Measurements from ENCODE around the gene SLC45A1.

The SLC45A1 gene

DNA sequence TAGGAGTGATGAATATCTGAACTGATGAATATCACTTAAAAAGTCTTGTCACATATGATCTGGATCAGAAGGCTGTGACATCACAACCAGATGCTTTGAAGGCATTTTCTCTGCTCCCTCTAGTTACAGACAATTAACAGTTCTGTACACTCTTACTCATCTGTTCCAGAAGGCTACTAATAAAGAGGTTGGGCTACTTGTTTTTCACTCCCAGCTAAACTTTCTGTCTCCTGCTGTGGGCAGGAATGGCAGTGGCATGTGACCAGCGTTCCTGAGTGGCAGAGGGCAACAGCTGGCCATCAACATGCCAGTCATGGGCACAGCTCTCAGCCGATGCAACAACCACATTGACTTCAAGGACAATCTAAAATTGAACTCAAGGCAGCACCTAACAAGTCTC lies 66.7 kb downstream of the SLC45A1 start:
- peaks cover 25% of the 10 kb centered on the region for H3K4me1 Mint-ChIP-seq (ENCODE audit: low read depth)
- H3K4me3 Mint-ChIP-seq, result no peak overlapping the region
- no peaks in the 10 kb centered on the region for H3K27me3 Mint-ChIP-seq (ENCODE audit: low read depth)
- H3K36me3 Mint-ChIP-seq (ENCODE audit: low read depth), result peaks cover 23% of the 10 kb centered on the region
- no peaks in the 10 kb centered on the region for H3K9me3 Mint-ChIP-seq
- no peak overlapping the region for H3K27ac Mint-ChIP-seq

DNA sequence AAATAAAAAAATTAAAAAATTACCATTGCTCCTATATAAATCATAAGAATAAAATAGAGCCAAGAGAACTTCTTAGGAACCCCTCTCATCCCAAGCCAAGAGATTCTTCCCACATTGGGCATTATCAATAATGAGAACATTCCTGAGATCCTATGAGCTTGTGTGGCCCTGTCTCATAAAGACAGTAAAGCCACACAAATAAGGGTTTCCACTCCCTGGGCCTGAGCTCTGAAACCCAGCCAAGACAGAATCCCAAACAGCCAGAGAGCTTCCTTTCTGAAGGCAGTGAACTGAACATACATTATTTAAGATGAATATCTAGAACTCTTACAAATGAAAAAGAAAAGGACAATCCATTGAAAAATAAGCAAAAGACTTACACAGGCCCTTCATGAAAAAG lies 68.3 kb downstream of the SLC45A1 start:
- peaks cover 35% of the 10 kb centered on the region for H3K4me1 Mint-ChIP-seq (ENCODE audit: low read depth)
- H3K4me3 Mint-ChIP-seq, result no peak overlapping the region

DNA sequence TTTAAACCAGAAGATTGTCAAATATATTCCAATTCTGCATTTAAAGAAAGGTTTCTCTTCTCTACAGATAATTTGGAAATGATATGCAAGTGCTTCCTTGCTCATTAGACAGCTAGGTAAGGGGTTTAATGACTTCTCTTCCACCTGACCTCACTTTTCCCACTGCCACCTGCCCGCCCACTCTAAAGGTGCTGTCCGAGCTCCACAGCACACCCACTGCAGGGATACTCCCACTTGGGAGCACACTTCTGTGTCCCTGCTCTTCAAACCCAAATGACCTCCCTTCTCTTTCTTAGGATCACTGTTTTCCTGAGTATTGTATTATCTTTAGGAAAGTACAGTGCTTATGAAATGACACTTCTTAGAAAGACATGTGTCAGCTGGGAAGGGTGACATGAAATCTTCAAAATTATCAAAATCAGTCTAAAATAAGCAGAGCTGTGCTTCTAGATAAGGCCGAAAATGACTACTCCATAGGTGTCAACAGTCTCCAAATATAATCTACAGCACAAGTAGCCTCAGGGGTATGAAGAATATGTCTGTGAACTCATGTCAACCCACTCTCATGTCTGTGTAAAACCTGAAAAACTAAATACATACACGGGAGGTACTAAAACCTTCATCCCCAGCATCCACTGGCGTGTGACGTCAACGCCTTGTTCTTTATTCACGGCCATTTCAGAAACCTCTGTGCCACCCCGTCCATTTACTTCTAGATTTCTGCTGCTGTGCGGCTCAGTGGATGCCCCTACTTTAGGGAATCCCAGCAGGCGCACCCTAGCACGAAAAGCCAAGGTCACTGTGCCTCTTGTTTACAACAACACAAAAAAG lies 71.0 kb downstream of the SLC45A1 start:
- H3K27ac Mint-ChIP-seq, result no peak overlapping the region
- no peak overlapping the region for H3K4me3 Mint-ChIP-seq

More for the DNA sequence above, 68.3 kb downstream of the SLC45A1 start:
- Mint-ChIP-seq H3K27me3 (ENCODE audit: low read depth) (no peaks in the 10 kb centered on the region), H3K27ac (no peak overlapping the region), H3K36me3 (ENCODE audit: low read depth) (peaks cover 28% of the 10 kb centered on the region), H3K9me3 (no peaks in the 10 kb centered on the region)

GRCh38 chr1:8389958-8390535 lies 72.1 kb downstream of the SLC45A1 start:
- H3K4me1 Mint-ChIP-seq (ENCODE audit: low read depth), result peaks cover 31% of the 10 kb centered on the region
- H3K27me3 Mint-ChIP-seq (ENCODE audit: low read depth), result no peaks in the 10 kb centered on the region
- H3K9me3 Mint-ChIP-seq, result no peaks in the 10 kb centered on the region
- H3K4me3 Mint-ChIP-seq, result no peak overlapping the region
- H3K27ac Mint-ChIP-seq, result no peak overlapping the region
- H3K36me3 Mint-ChIP-seq (ENCODE audit: low read depth), result peaks cover 26% of the 10 kb centered on the region

More for the DNA sequence above, 71.0 kb downstream of the SLC45A1 start:
- H3K27me3 Mint-ChIP-seq (ENCODE audit: low read depth), result no peaks in the 10 kb centered on the region
- peaks cover 27% of the 10 kb centered on the region for H3K4me1 Mint-ChIP-seq (ENCODE audit: low read depth)
- no peaks in the 10 kb centered on the region for H3K9me3 Mint-ChIP-seq
- peaks cover 27% of the 10 kb centered on the region for H3K36me3 Mint-ChIP-seq (ENCODE audit: low read depth)

GRCh38 chr1:8390707-8391106 lies 72.8 kb downstream of the SLC45A1 start:
- no peak overlapping the region for H3K4me3 Mint-ChIP-seq
- H3K9me3 Mint-ChIP-seq, result no peaks in the 10 kb centered on the region
- peaks cover 36% of the 10 kb centered on the region for H3K4me1 Mint-ChIP-seq (ENCODE audit: low read depth)
- H3K27me3 Mint-ChIP-seq (ENCODE audit: low read depth), result no peaks in the 10 kb centered on the region
- no peak overlapping the region for H3K27ac Mint-ChIP-seq
- H3K36me3 Mint-ChIP-seq (ENCODE audit: low read depth), result peaks cover 24% of the 10 kb centered on the region

DNA sequence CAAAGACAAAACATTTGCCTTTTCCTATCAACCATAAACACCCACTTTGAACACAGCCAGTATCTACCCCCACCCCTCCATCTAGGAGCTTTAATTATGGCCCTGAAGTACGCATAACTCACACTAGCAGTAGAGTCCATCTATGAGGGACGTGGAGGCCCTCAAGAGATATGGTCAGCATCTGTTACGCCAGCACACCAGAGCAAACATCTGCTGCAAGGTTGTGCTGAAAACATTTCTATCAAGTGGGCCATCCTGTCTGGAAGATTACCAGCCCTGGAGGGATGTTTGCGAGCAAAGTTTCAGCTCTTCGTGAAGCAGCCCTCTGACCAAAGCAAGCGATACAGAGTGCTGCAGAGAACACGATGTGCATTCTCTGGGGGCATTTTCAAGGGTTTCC lies 74.6 kb downstream of the SLC45A1 start:
- H3K4me3 Mint-ChIP-seq, result no peak overlapping the region
- H3K36me3 Mint-ChIP-seq (ENCODE audit: low read depth), result peaks cover 19% of the 10 kb centered on the region
- no peaks in the 10 kb centered on the region for H3K27me3 Mint-ChIP-seq (ENCODE audit: low read depth)
- H3K27ac Mint-ChIP-seq, result no peak overlapping the region
- H3K4me1 Mint-ChIP-seq (ENCODE audit: low read depth), result peaks cover 53% of the 10 kb centered on the region
- no peaks in the 10 kb centered on the region for H3K9me3 Mint-ChIP-seq
